K562 (cell line): Measurements from ENCODE around the gene B3GAT3. TPM values are rescaled to one million over a fixed set of nuclear protein-coding genes. Genes with fewer than 3 reads are reported as not detected.

Experiments
- ATAC-seq: fragments of 200-7000 bp; cut with Tn5 transposase; 3 replicates; pipeline ENCODE4 v1.9.1; 2020; ENCODE audit warnings: moderate library complexity
- BruUV-seq: library from RNA; stranded (reverse); fragments of 400-500 nt; replicated peaks from 2 replicates; lab custom pipeline; 2021; lab: Mats Ljungman, UMichigan
- CTCF ChIA-PET: fragments of 300-600 bp; formaldehyde crosslinking; extraction: SDS; loops from one replicate; lab custom pipeline; 2021; ENCODE audit warnings: low intra/inter-chr PET ratio; lab: Yijun Ruan, JAX
- POLR2A ChIA-PET: fragments of 300-600, 350-650 bp; sonication (Branson Sonifier 250); formaldehyde crosslinking; extraction: SDS; loops from one replicate; lab custom pipeline; 2021; ENCODE audit warnings: antibody characterized with exemption, inconsistent platforms; lab: Yijun Ruan, JAX
- DNase-seq, 4 experiments: peaks; one replicate each; pipeline versions ENCODE4 v3.0.0 to v3.0.0-alpha.2; 2011 to 2018; ENCODE audit warnings: low spot score in 3 of 4, mixed read lengths in 3 of 4; ENCODE audit errors: extremely low read depth in 1 of 4
- FAIRE-seq: peaks from 2 replicates; lab custom pipeline; 2011; peaks lifted over from hg19 to GRCh38; lab: Jason Lieb, UNC
- H2AFZ ChIP-seq: 2 replicates; pipeline ENCODE4 v1.6.0; 2011; ENCODE audit warnings: low read depth, low read length, control low read depth, inconsistent platforms
- H3K27ac ChIP-seq: fragments of 200-600 bp; 3 replicates; pipeline ENCODE4 v1.8.0; 2011; ENCODE audit warnings: low read depth, mild to moderate bottlenecking, control low read depth, inconsistent platforms, low read length, moderate library complexity, mixed read lengths; ENCODE audit errors: extremely low read depth
- H3K27me3 ChIP-seq, 2 experiments: fragments of 300-600 bp in 1 of 2; 2 replicates in 1 of 2; 3 replicates in 1 of 2; pipeline versions ENCODE4 v1.6.0 to v1.8.0; 2011; ENCODE audit warnings: inconsistent platforms in 2 of 2, low read length in 2 of 2, mild to moderate bottlenecking in 1 of 2, mixed read lengths in 1 of 2, moderate library complexity in 1 of 2; ENCODE audit not compliant: control insufficient read depth in 2 of 2, insufficient read depth in 2 of 2
- H3K36me3 ChIP-seq: fragments of 300-600 bp; 3 replicates; pipeline ENCODE4 v1.8.0; 2011; ENCODE audit warnings: mild to moderate bottlenecking, low read length, inconsistent platforms; ENCODE audit not compliant: control insufficient read depth, insufficient read depth
- H3K4me1 ChIP-seq, 2 experiments: fragments of 200-600 bp in 1 of 2; replicated peaks in 1 of 2; 2 replicates in 1 of 2; 3 replicates in 1 of 2; pipeline versions ENCODE4 v1.5.1 to v1.8.0; 2011; ENCODE audit warnings: inconsistent platforms in 2 of 2, low read length in 2 of 2, mild to moderate bottlenecking in 1 of 2, mixed read lengths in 1 of 2, moderate library complexity in 1 of 2; ENCODE audit not compliant: control insufficient read depth in 2 of 2, insufficient read depth in 2 of 2
- H3K4me2 ChIP-seq: 2 replicates; pipeline ENCODE4 v1.6.1; 2011; ENCODE audit warnings: low read length, control low read depth, inconsistent platforms, mixed read lengths; ENCODE audit not compliant: insufficient read depth
- H3K4me3 ChIP-seq: fragments of 200-600 bp; sonication (generic), shearing (Covaris generic); 2 replicates; pipeline ENCODE4 v1.5.1; 2016; ENCODE audit warnings: control low read depth, inconsistent platforms
- H3K79me2 ChIP-seq: fragments of 200-600 bp; 3 replicates; pipeline ENCODE4 v1.8.0; 2011; ENCODE audit warnings: low read length, inconsistent platforms; ENCODE audit not compliant: control insufficient read depth, insufficient read depth
- H3K9ac ChIP-seq, 2 experiments: 2 replicates each; pipeline versions ENCODE4 v1.6.0 to v1.6.1; 2011; ENCODE audit warnings: low read depth in 2 of 2, low read length in 2 of 2, control low read depth in 1 of 2, inconsistent platforms in 1 of 2, mild to moderate bottlenecking in 1 of 2, mixed read lengths in 1 of 2; ENCODE audit not compliant: insufficient read depth in 1 of 2
- H3K9me1 ChIP-seq: one replicate; pipeline ENCODE4 v1.6.0; 2011; ENCODE audit warnings: inconsistent platforms, mild to moderate bottlenecking, low read length, moderate library complexity; ENCODE audit not compliant: control insufficient read depth, insufficient read depth
- H3K9me3 ChIP-seq: replicated peaks from 2 replicates; pipeline ENCODE4 v1.5.1; 2011; ENCODE audit warnings: low read depth, low read length, inconsistent platforms; ENCODE audit not compliant: control insufficient read depth, insufficient read depth
- H4K20me1 ChIP-seq: replicated peaks from 2 replicates; pipeline ENCODE4 v1.6.1; 2011; ENCODE audit warnings: low read length, inconsistent platforms, mixed read lengths; ENCODE audit not compliant: control insufficient read depth, insufficient read depth
- ATF7 ChIP-seq: fragments of 450-650 bp; IDR thresholded peaks from 2 replicates; pipeline ENCODE4 v1.7.1; 2014; ENCODE audit warnings: mild to moderate bottlenecking, moderate library complexity
- BDP1 ChIP-seq: IDR thresholded peaks from 3 replicates; pipeline ENCODE4 v1.6.1; 2011; ENCODE audit not compliant: insufficient read length, insufficient read depth
- CBFB ChIP-seq: sonication (generic); formaldehyde crosslinking; IDR thresholded peaks from 2 replicates; pipeline ENCODE4 v1.4.0; 2020; ENCODE audit warnings: mild to moderate bottlenecking, missing genetic modification reagents
- CC2D1A ChIP-seq: fragments of 450-650 bp; IDR thresholded peaks from 2 replicates; pipeline ENCODE4 v1.6.1; 2017; ENCODE audit warnings: mild to moderate bottlenecking
- CHD2 ChIP-seq: IDR thresholded peaks from 2 replicates; pipeline ENCODE4 v1.6.1; 2011; ENCODE audit warnings: low read depth, low read length
- COPS2 ChIP-seq: fragments of 450-650 bp; conservative IDR thresholded peaks from 2 replicates; pipeline ENCODE4 v1.6.1; 2016; ENCODE audit warnings: mild to moderate bottlenecking, moderate library complexity
- FOXK2 ChIP-seq, 2 experiments: fragments of 450-650 bp; IDR thresholded peaks in 1 of 2; conservative IDR thresholded peaks in 1 of 2; 2 replicates each; pipeline ENCODE4 v1.6.1; 2016; ENCODE audit warnings: low read depth in 2 of 2, mild to moderate bottlenecking in 1 of 2
- GATA2 ChIP-seq: sonication (generic); formaldehyde crosslinking; IDR thresholded peaks from 2 replicates; pipeline ENCODE4 v1.4.0; 2020; ENCODE audit warnings: mild to moderate bottlenecking, missing genetic modification reagents
- HDAC2 ChIP-seq: fragments of 450-650 bp; IDR thresholded peaks from 2 replicates; pipeline ENCODE4 v1.6.1; 2016; ENCODE audit warnings: mild to moderate bottlenecking
- LEF1 ChIP-seq: fragments of 450-650 bp; IDR thresholded peaks from 2 replicates; pipeline ENCODE4 v1.6.1; 2016; ENCODE audit warnings: mild to moderate bottlenecking
- MTA2 ChIP-seq: fragments of 450-650 bp; IDR thresholded peaks from 2 replicates; pipeline ENCODE4 v1.6.1; 2016; ENCODE audit warnings: low read depth
- MYBL2 ChIP-seq, 2 experiments: fragments of 450-650 bp in 1 of 2; sonication (generic) in 1 of 2; formaldehyde crosslinking in 1 of 2; IDR thresholded peaks; 2 replicates each; pipeline versions ENCODE4 v1.6.1 to v1.8.1; 2017 to 2022; ENCODE audit warnings: borderline replicate concordance in 1 of 2, inconsistent platforms in 1 of 2, low read depth in 1 of 2, mild to moderate bottlenecking in 1 of 2, missing genetic modification reagents in 1 of 2, moderate library complexity in 1 of 2
- PHB2 ChIP-seq: fragments of 450-650 bp; IDR thresholded peaks from 2 replicates; pipeline ENCODE4 v1.6.1; 2017; ENCODE audit warnings: low read depth
- PRPF4 ChIP-seq: fragments of 200-400 bp; formaldehyde crosslinking; IDR thresholded peaks from one replicate; pipeline ENCODE4 v1.6.1; 2017; ENCODE audit warnings: low read length, low read depth, mild to moderate bottlenecking; ENCODE audit not compliant: insufficient read depth, poor library complexity, severe bottlenecking
- PTTG1 ChIP-seq: fragments of 450-650 bp; IDR thresholded peaks from 2 replicates; pipeline ENCODE4 v1.6.1; 2016; ENCODE audit warnings: low read depth, mild to moderate bottlenecking, missing genetic modification characterization, missing compliant biosample characterization
- RBM25 ChIP-seq: fragments of 200-400 bp; formaldehyde crosslinking; IDR thresholded peaks from 2 replicates; pipeline ENCODE4 v1.6.1; 2018; ENCODE audit warnings: low read length, low read depth, moderate library complexity; ENCODE audit not compliant: severe bottlenecking
- ZBED1 ChIP-seq: IDR thresholded peaks from 2 replicates; pipeline ENCODE4 v1.6.1; 2014
- ZFPM2 ChIP-seq: fragments of 250-450 bp; sonication (Bioruptor Pico); IDR thresholded peaks from 2 replicates; pipeline ENCODE4 v1.5.1; 2022; ENCODE audit warnings: mild to moderate bottlenecking
- ZNF699 ChIP-seq: fragments of 250-450 bp; sonication (Bioruptor Pico); IDR thresholded peaks from 2 replicates; pipeline ENCODE4 v1.8.0; 2021; ENCODE audit warnings: mild to moderate bottlenecking, moderate library complexity; ENCODE audit not compliant: insufficient replicate concordance
- WGBS: fragments of 100-300 bp; shearing (Covaris generic); methylation state at CpG from one replicate; pipeline ENCODE4 v1.1.6; 2016; ENCODE audit warnings: low coverage, mixed read lengths; ENCODE audit not compliant: insufficient coverage; ENCODE audit errors: missing lambda C conversion rate; 5-methylcytosine and 5-hydroxymethylcytosine counted together
- in situ Hi-C: fragments of 300-500 bp; cut with MboI; formaldehyde crosslinking; loops from 4 replicates; pipeline ENCODE4 v1.15.0; 2018; ENCODE audit warnings: inconsistent platforms, mixed read lengths
- intact Hi-C: fragments of 100-400 bp; cut with micrococcal nuclease; formaldehyde crosslinking; loops from 2 replicates; pipeline ENCODE4 v1.14.2; 2022
- polyA plus RNA-seq, 8 experiments: library from polyadenylated mRNA; depleted of rRNA in 4 of 8; stranded (reverse) in 5 of 8; unstranded in 3 of 8; fragments of >200 nt; fragmentation: Nextera tagmentation in 2 of 8; fragmentation: Illumina TruSeq in 1 of 8; extraction: Ambion mirVana in 2 of 8; extraction: Trizol in 1 of 8; gene quantifications; 2 replicates each; pipeline versions ENCODE4 v1.2.1 to v1.2.3, GENCODE V29; 2011 to 2014; ENCODE audit warnings: inconsistent platforms in 1 of 8, missing spikeins in 1 of 8
- total RNA-seq, 7 experiments: library from RNA; depleted of rRNA in 6 of 7; stranded (reverse); fragments of >200 nt in 6 of 7; fragmentation: Illumina TruSeq in 2 of 7; extraction: Trizol in 2 of 7; gene quantifications; 2 replicates each; pipeline versions ENCODE4 v1.2.1 to v1.2.3, GENCODE V29; 2011 to 2021; ENCODE audit warnings: low replicate concordance in 1 of 7
- TF ChIP-seq, protein P1 (sequence below): sonication (generic); formaldehyde crosslinking; IDR thresholded peaks from 2 replicates; pipeline ENCODE4 v1.8.0; 2022; ENCODE audit warnings: missing genetic modification reagents, mild to moderate bottlenecking, borderline replicate concordance

The B3GAT3 gene
- total and polyA plus RNA-seq, 9 of the 15 experiments (the other 6 are each of a cell fraction or from before 2014, with no cell fraction given): 0.30 to 64.0 (median 21.4) TPM

DNA sequence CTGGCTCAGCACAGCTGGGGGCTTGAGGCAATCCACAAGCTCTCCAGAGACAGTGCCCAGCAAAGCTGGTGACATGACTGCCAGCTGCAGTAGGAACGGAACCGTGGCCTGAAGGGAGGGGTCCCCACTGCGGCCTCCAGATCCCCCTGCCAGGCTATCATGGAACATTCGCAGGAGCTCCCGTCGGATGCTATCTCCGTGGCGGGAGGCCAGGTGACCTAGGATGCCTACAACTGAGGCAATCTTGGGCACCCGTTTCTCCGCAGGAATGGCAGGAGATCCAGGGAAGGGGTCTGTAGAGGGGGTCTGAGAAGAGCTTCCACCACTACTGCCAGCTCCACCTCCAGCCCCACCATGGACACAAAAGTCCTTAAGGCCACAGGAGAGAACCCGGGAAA is 27.2 kb upstream of the B3GAT3 start:
- no TSS peak for BruUV-seq
- H2AFZ ChIP-seq: no peak overlapping the region
- peak overlapping the region in 1 of 2 experiments; percentile 15; a peak in 2 of 4 replicates for H3K9ac ChIP-seq
- no peak for TF ChIP-seq CBFB (CRISPR knock-in tag)
- TF ChIP-seq RBM25: no peak
- no peak for TF ChIP-seq ATF7
- no peak for TF ChIP-seq FOXK2 (conservative IDR thresholded peaks at IDR 0.05 in 1 of 2, IDR thresholded peaks at IDR 0.05 in 1 of 2; ENCODE audit: low read depth in 2 of 2)
- TF ChIP-seq MTA2: no peak
- TF ChIP-seq BDP1: no peak
- no peak for TF ChIP-seq MYBL2 (IDR thresholded peaks at IDR 0.05; ENCODE audit: low read depth)
- no peak for TF ChIP-seq MYBL2 (CRISPR knock-in tag; IDR thresholded peaks at IDR 0.05; ENCODE audit: borderline replicate concordance)
- TF ChIP-seq HDAC2: no peak
- TF ChIP-seq ZNF699 (CRISPR knock-in tag): no peak
- no peak for TF ChIP-seq CHD2
- TF ChIP-seq CC2D1A: no peak
- TF ChIP-seq LEF1: no peak
- TF ChIP-seq PHB2: no peak
- no peak for TF ChIP-seq PTTG1
- no peak for TF ChIP-seq PRPF4
- no peak for TF ChIP-seq COPS2
- TF ChIP-seq ZBED1: no peak
- TF ChIP-seq, protein P1, sequence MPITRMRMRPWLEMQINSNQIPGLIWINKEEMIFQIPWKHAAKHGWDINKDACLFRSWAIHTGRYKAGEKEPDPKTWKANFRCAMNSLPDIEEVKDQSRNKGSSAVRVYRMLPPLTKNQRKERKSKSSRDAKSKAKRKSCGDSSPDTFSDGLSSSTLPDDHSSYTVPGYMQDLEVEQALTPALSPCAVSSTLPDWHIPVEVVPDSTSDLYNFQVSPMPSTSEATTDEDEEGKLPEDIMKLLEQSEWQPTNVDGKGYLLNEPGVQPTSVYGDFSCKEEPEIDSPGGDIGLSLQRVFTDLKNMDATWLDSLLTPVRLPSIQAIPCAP (CRISPR knock-in tag): no peak
- TF ChIP-seq GATA2 (CRISPR knock-in tag): no peak
- TF ChIP-seq ZFPM2 (CRISPR knock-in tag): no peak
- H3K79me2 ChIP-seq: peaks cover 59% of the 10 kb centered on the region
- H3K9me3 ChIP-seq: no peaks in the 10 kb centered on the region
- H3K27me3 ChIP-seq: no peaks in the 10 kb centered on the region
- H3K4me3 ChIP-seq: no peak overlapping the region
- peaks cover 57% of the 10 kb centered on the region for H3K36me3 ChIP-seq
- FAIRE-seq (no peak), ATAC-seq (no peak), DNase-seq (no peak)
- peaks cover 15 to 46% of the 10 kb centered on the region in 2 experiments for H3K4me1 ChIP-seq
- no peaks in the 10 kb centered on the region for H3K9me1 ChIP-seq
- peaks cover 20% of the 10 kb centered on the region for H4K20me1 ChIP-seq
- H3K27ac ChIP-seq: no peak overlapping the region
- ChIA-PET POLR2A (interaction anchor here (0.6 to 2.8 kb wide), 7 partner anchors 8 to 58 kb away, joined by 3 to 40 read pairs (median 5); partner anchors contain the start of genes C11orf98, CSKMT, LBHD1 and TUT1), CTCF (no interaction called here)
- WGBS: 99% methylated on average over 10 of the region's 11 CpGs
- no peak overlapping the region for H3K4me2 ChIP-seq
- in situ Hi-C loops: no loop called here
- intact Hi-C loops: no loop called here
